GM20431 (cell line): ENCODE results near the gene IL2RA.
"Not testable (repeated sequence)": the region's sequence is repeated elsewhere in the genome, so short reads cannot be mapped to it uniquely, and the experiment has no call there.

Experiments
- in situ Hi-C: fragments of 300-500 bp; cut with MseI, MboI; formaldehyde crosslinking; loops from one replicate; pipeline ENCODE4 v1.15.0; 2020; ENCODE audit warnings: low sequenced_read_pairs; ENCODE audit not compliant: unreplicated experiment

Gene IL2RA

DNA sequence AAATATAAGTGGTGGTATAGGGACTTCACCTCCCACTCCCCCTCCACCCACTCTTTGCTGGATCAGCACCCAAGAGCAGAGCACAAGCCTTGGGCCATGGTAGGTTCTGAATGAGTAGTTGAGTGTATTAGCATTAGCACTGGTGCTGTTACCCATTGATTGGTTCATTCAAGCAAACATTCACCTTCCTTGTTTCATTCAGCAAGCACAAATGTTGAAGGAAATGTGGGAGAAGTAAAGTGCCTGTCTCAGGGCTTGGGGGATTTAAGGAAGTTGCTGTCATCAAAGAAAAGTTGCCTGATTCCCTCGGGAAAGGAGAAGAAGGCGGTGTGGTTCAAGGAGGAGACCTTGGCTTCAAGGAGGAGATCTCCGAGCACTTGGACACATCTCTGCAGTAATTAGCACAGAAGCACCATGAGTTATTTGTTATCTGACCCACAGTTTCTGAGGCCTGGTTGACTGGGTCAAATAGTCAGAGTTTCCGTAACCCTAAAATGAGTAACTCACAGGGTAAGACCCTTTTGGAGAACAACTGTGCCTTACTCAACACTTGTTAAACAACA, 17.3 kb downstream of the IL2RA start:
- in situ Hi-C loops: no loop called here

DNA sequence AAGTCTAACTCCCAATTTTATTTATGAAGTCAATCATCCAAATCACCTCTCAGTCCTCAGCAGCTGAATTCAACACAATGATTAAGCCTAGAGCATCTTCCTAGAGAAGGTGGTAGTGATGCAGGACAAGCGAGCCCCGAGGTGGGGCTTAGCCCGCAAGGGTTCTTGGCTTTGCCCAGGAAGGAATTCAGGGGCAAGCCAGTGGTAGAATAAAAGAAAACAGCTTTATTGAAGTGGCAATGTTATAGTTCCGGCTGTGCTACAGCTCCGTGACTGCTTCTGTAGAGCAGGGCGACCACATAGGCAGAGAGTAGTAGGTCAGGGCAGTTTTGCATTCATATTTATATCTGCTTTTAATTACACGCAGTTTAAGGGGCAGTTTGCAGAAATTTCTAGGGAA, 18.1 kb downstream of the IL2RA start:
- in situ Hi-C loops: no loop called here

DNA sequence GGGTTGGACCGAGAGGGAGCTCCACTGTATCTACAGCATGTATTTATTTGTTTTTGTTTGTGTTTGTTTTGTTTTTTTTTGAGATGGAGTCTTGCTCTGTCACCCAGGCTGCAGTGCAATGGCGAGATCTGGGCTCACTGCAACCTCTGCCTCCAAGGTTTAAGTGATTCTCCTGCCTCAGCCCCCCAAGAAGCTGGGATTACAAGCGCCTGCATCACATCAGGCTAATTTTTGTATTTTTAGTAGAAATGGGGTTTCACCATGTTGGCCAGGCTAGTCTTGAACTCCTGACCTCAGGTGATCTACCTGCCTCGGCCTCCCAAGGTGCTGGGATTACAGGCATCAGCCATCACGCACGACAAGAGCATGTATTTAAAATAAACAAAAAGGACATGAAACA, 18.8 kb downstream of the IL2RA start:
- in situ Hi-C loops: not testable (repeated sequence)

DNA sequence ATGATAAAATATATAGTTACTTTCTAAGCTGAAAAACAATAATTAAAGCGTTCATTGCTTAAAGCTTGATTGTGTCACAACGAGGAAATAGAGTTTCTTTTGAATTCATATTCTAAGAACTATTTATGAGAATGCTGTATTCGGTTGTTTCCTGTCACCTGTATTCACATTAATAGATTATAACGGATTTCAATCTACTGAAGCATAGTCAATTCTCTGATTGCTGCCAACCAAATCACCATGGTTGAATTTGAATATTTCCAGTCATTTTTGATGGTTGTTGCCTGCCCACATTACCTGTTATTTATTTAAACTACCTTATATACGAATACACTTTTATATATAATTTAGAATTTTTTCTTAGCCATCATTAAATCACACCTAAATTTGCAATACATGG, 22.0 kb downstream of the IL2RA start:
- in situ Hi-C loops: no loop called here

DNA sequence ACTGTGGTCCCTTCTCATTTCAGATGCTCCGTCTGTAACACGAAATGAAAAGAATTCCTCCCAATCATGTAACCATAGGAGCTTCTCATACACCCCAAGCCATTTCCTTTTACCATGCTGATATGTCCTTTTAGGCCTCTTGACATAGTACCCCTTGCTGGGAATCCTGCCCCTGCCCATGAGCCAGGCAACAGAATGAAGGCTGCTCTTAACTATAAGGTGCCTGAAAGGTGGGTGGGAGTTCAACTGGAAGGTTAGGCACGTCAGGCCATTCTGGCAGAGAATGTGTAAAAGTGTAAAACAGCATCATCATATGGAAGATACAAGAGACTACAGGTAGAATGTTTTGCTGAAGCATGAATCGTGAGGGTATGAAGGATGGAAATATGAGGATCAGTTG, 22.5 kb downstream of the IL2RA start:
- in situ Hi-C loops: no loop called here

DNA sequence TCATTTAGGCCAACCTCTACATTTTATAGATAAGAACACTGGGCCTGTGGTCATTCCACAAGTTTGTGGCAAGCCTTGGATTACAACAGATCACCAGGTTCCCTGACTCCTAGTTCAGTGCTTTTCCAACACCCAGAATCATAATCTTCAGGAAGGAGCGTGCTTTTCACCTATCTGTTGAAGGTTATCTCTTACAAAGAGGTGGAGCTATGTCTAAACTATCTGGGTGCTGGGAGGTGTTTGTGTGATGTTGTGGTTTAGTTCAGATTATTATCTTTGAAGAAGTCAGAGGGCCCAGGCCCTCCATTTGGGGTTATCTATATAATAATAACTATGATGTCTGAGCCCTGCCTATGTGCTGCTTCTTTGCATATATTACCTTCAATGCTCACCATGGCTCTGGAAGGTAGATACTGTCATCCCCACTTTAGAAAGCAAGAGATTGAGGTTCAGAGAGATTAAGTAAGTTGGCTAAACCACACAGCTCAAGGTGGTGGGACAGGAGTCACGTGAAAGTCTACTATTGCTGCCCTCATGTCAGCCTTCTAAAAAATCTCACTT, 24.0 kb downstream of the IL2RA start:
- in situ Hi-C loops: no loop called here

DNA sequence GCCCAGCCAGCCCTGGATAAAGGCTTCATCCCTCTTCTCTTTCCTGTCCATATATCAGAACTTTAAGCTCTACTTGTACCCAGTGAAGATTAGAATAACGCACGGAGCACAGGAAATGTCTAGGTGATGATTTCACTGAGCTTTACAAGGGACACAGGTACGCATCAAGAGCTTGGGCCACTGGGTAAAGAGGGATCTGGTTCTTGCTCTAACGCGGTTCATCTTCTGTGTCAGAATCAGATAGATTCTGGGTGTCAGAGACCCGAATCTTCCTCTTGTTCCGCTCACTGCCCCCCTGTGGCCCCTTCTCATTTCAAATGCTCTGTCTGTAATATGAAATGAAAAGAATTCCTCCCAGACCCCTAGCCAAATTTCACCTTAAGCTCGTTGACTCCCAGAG, 24.7 kb downstream of the IL2RA start:
- in situ Hi-C loops: no loop called here

DNA sequence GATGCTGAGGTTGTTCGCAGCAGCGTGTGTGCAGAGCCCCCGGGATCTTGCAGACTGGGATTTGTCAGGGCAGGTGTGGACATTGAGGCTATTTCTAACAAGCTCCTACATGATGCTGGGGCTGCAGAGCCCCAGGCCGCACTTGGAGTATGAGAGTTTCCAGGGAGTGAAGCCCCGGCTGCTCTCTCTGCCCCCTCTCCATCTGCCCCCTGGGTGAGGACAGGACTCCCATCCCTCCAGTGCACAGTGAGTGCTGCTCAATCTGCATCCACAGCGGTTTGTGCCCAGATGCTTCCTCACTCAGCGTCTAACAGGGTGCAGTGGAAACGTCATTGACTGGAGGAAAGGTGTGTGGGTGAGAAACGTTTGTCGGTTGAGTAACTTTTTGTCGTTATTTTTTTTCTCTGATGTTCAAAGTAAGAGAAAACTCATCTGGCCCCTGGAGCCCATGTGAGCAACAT, 25.3 kb downstream of the IL2RA start:
- in situ Hi-C loops: no loop called here

DNA sequence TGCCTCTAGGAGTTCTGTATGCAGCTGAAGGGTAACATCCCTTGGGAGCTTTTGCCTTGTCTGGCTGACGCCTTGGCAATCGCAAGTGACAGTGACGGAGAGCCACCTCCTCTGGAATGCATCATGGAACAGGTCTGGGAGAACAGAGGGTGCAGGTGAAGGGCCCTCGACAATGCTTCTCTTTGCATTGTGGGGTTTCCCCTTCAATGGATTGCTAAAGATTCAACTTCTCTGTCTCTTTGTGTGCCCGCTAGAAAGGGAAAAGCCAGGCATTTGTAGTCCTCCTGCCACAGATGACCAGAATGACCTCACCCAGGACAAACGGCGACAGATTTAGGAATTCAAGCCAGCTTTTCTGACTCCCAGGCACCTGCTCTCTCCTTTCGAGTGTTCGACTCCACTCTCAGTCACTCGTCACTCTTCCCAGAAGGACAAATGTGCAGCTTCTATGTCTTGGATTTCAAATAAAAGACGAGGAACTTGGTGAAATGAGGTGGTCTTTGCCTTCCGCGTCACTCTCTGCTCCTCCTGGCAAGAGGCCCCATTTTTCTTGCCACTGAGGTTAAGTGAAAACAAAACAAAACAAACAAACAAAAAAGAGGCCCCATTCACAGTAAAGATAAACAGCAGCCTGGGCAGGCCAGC, 26.1 kb downstream of the IL2RA start:
- in situ Hi-C loops: no loop called here

DNA sequence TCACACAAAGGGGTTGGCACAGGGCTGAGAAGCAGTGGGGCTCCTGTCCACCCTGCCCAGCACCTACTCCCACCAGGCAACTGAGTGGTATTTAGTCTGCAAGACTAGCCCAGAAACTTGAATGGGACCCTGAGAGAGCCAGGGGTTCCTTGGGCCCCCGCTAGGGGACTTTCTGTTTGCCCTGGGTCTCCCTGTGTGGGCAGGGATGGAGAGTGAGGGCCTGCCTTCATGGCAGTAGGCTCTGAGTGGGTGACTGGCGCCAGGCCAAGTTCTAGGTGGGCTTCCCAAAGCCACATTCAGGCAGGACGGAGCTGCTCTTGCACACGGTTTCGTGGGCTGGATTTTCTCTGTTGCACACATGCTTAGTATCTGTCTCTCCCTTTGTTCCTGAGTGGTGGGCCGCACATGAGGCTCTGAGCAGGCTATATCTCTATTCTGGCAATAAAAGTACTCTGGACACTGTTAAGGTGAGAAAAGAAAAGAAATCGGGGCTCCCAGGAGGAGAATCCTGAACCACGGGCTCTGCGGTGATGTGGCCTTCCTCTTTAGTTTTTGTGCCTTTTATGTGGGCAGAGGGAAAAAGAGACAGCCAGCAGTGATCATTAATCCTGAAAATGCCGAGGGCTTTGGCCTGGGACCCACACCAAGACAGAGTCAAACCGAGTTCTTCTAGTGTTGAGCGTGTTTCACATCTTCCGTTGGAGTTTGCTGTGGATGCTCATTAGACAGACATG, 26.9 kb downstream of the IL2RA start:
- in situ Hi-C loops: no loop called here

DNA sequence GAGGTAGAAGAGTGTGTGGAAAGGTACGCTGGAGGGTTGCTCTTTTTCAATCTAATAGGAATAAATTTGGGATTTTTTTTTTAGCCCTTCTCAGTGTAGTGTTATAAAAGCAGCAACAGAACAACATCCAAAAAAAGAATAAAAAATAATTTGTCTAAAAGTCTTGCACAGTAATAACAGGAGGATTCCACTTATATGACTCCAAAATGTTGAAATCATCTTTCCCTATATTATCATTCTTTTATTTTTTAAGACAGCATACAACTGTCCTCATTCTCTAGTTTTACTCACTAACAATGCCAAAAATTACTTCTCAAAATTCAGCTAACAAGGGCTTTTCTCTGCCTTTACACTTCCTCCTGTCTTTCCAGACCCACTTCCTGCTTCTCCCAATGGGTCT, 27.8 kb downstream of the IL2RA start:
- in situ Hi-C loops: no loop called here

DNA sequence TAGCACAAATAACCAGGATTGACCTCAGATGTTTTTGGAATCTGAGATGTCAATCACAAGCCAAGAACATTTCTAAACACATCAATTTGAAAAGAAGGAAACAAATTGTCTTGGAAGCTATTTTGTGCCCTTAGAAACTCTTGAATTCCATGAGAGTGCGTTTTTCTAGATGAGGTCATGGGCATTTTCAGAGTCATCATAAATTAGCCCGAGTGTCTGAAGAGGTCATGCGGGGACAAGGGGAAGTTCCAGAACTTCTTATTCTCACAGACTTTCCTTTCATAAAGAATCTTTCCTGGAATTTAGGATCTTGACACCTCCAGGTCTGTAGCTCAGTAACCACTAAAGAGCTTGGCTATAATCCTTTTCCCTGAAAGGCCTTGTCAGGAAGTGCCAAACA, 28.2 kb downstream of the IL2RA start:
- in situ Hi-C loops: no loop called here

DNA sequence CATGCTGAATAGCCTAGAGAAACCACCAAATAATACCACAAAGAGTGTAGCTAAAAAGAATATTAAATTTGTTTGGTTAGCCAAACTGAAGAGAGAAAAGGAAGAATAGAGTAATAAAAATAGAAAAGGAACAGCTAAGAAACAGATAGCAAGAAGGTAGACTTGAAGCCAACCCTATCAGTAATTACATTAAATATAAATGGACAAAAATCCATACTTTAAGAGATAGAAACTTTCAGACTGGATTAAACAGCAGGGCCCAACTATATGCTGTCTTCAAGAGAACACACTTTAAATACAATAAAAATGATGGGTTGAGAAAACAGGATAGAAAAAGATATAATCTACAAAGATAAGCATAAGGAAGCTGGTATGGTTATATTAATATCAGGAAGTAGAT, 31.2 kb downstream of the IL2RA start:
- in situ Hi-C loops: no loop called here

DNA sequence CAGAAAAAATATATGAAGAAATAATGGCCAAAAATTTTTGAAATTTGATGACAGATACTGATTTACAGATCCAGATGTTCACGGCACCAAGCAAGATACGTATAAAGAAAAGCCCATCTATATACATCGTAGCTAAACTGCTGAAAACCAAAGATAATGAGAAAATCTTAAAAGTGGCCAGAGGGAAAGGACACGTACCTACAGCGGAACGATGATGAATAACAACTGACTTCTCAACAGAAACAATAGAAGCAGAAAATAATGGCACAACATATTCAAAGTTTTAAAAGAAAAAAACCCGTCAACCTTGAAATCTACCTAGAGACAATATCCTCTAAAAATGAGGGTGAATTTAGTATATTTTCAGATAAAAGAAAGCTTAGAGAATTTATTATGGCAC, 31.9 kb downstream of the IL2RA start:
- in situ Hi-C loops: no loop called here

DNA sequence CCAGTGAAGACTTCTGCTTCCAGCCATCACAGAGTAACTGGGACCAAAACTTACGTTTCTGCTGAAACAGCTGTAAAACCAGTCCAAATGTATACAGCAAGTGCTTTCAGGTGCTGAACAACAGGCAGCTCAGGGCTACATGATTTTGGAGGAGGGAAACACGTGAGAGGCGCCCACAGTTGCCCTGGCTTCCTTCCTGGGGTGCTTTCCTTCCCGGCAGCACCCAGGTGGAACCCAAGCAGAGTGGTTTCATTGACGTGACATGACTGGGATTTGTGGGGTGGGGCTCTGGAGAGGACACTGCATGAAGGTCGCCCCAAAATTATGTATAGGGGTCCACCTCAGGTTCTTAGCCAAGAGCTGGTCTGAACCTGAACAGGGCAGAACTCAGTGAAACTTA, 34.2 kb downstream of the IL2RA start:
- in situ Hi-C loops: no loop called here

DNA sequence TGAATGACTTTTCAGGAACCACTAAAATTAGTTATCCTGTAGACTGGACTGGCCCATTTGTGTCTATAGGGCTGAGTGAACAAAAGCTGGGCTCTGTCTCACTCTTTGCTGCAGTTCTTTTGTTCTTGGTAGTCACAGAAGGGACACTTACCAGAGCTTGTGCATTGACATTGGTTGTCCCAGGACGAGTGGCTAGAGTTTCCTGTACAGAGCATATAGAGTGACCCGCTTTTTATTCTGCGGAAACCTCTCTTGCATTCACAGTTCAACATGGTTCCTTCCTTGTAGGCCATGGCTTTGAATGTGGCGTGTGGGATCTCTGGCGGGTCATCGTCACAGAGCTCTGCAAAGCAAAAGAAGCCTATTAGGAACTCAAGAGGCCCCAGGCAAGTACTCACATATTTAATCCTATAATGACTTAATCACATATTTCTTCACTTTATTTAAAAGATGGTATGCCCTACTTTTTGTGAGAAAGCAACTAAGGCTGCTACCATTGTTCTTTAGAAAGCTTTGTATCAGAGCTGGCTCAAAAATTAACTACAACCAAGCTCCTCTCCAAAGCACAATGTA, 36.4 kb downstream of the IL2RA start:
- in situ Hi-C loops: no loop called here

DNA sequence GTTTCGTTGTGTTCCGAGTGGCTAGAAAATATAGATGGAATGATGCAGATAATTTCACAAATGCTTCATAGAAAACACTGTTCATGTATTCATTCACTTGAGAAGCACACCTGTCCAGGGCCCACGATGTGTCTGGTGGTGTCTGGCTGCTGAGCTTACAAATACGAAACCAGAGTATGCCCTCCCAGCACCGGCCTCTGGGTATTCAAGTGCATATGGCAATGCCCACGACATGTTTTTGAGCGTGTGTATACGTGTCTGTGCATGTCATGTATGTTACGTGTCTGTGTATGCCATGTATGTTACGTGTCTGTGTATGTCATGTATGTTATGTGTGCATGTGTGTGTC, 37.9 kb downstream of the IL2RA start:
- in situ Hi-C loops: no loop called here

DNA sequence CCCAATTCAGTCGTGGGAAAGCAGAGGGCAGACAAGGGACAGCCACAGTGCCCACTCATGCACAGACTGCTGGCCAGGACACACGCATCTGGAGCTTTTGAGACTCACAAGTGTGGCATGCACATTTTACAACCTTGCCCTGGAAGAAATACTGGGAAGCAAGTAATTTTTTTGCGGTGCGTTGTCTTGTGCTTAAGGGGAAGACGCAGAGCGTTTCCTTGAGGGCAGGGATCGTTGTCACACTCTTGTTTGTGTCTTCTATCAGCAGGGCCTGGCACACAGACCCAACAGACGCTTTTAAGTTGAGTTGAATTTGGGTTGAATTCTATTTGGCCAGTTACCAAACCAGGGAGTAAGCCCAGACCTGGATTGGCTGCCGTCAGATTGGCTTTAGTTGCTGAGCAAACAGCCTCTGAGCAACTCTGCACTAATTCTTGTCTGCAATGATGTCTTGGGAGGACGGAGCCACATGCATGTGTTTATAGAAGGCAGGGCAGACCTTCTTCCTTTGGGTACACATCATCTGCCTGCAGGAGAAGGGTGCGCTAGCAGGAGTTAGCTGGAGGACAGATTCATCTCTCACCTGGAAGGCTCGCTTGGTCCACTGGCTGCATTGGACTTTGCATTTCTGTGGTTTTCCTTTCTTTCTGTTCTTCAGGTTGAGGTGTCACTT, 38.4 kb downstream of the IL2RA start:
- in situ Hi-C loops: no loop called here

DNA sequence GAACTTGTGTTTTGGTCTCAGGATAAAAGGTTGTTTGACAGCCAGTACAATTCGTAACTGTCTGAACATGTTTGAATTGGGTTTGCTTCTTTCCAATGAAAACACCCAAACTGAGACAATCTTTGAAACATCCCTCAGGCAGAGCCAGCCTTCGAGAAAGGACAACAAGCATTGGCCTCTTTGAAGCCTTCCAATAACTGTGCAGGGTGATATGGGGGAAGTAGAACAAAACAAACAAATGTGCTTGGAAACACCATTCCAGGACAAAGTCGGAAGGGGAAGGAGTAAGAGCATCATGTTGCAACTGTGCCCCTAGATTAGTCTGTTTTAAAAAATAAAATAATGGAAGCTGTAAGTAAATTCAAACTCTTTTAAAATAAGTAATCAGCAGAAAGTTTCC, 39.5 kb downstream of the IL2RA start:
- in situ Hi-C loops: no loop called here

DNA sequence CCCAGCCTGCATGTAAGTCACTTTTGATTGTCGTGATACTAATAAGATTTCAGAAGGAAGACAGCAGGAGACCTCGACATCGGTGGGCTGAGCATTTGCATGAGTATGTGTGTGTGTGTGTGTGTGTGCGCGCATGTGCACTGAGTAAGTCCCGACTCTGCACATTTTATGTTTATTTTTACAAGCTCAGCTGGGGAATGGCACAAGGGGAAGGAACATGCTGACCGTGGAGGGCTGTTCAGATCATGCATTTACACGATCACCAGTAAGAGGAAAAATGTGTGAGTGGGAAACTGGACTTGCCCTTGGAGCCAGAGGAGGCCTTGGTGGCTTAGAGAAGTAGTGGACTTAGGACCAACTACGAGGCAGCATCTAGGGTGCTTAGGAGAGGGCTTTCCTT, 41.3 kb downstream of the IL2RA start:
- in situ Hi-C loops: no loop called here

DNA sequence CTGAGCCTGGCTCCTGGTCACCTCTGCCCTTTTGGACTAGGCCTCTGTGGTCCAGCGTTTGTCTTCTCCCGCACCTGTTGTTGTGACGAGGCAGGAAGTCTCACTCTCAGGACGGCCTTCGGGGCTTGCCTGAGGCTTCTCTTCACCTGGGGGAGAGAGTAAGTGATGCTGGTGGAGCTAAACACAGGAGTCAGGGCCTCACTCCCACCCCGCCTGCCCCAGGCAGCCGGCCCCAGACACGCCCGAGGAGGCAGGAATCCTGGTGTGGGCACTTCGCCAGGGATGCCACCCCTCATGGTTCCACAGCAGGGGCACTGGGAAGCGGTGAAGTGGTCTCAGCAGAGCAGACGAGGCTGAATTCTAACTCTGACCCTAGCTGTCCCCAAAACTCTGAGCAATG, 42.4 kb downstream of the IL2RA start:
- in situ Hi-C loops: no loop called here
